GM20000 (cell line): ENCODE data around the gene RPL23.

ENCODE experiments used
- DNase-seq: peaks from one replicate; pipeline ENCODE4 v3.0.0; 2012; ENCODE audit warnings: low spot score
- CTCF ChIP-seq: IDR thresholded peaks from 2 replicates; pipeline ENCODE4 v1.5.1; 2012; ENCODE audit warnings: mild to moderate bottlenecking, control low read depth; ENCODE audit errors: extremely low read depth, missing control alignments

Gene RPL23

GRCh38 chr17:38875477-38876075 is 22.1 kb upstream of the RPL23 start:
- no peak for DNase-seq
- TF ChIP-seq CTCF = no peak

DNA sequence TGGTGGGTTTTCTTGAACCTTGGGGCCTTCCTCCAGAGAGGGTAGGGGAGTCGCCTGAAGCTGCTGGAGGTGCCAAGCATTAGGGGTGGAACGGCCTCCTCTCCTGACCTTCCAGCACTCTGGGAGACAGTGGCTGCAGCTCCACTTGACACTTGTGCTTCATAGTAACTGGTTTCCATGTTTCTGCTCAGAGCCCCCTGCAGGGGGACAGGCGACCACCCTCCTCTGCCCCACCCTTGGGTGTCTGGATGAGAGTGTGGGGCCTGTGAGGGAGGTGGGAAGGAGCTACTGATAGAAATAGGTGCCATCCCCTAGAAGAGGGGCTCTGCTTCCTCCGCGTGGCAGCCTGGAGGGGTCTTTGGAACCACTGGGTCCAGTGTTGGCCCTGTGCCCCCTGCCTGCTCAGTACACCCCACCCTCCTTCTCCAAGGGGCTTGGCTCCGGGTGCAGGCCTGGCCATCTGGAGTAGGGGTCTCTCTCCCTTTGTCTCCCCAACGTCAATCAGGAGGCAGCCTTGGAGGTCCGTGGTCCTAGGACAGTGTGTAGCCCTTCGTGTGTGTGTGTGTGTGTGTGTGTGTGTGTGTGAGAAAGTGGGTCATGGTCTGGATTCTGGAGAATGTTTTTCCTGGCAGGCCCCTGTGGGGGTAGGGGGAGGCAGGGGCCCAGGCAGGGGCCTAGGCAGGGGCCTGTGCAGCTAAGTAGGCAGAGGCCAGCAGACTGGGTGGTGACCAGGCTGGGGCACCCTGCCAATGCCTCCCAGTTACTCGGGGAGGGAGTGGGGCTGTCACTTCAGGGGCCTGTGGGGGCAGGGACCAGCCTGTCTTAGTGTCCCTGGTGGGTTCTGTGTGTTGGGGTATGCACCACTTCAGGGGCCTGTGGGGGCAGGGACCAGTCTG is 21.2 kb upstream of the RPL23 start:
- no peak for TF ChIP-seq CTCF
- no peak for DNase-seq

- no peak for TF ChIP-seq CTCF
- DNase-seq = no peak
These were observed 20.3 kb upstream of the RPL23 start for GRCh38 chr17:38873640-38874380.

DNA sequence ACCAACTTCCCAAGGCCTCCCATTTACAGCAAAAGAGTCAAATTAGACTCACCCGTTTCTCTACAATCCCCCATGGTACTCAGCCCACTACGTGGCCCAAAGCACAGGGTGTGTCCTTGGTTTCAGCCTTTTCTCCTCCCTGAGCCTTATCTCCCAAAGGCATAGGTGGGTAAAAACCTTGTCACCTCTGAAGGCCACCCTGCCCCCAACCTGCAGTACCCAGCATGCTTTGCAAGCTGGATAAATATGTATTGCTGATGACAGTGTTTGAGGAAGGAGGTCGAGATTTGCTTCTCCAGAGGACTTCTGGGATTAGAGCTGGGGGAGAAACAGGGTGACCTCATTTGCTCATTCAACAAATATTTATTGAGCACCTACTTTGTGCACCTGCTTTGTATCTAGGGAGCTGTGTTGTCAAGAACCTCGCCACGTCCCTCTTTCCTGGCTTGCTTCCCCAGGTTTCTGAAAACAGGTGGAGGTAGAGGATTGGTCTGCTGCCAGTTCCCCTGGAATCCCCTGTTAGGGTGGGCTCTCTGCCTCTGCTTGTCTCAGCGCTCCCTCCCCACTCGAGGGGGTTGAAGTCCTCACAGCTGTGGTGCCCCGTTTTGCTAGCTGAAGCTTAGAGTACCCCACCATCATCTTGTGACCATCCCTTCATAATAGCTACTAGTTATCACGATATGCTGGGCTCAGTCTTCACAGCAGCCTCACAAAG is 19.3 kb upstream of the RPL23 start:
- TF ChIP-seq CTCF = no peak
- no peak for DNase-seq

- TF ChIP-seq CTCF = no peak
- DNase-seq = no peak
These were observed 18.5 kb upstream of the RPL23 start for GRCh38 chr17:38872027-38872511.

GRCh38 chr17:38871247-38872015 is 17.9 kb upstream of the RPL23 start:
- peak; percentile 74 for DNase-seq
- no peak for TF ChIP-seq CTCF
